Right lung (tissue), 5 donors: Measurements from ENCODE around the gene DLX4. TPM values are rescaled to one million over a fixed set of nuclear protein-coding genes. Genes with fewer than 3 reads are reported as not detected.
A peak's percentile ranks its signal among the peaks of the same experiment; 100 is the strongest.

ENCODE experiments used
- DNase-seq, 2 donors: peaks; one replicate each; pipeline ENCODE4 v3.0.0-alpha.2; 2013
- polyA plus RNA-seq, 5 donors: library from polyadenylated mRNA; unstranded; fragments of 120-200 nt; gene quantifications; one replicate each; pipeline versions ENCODE4 v1.2.1 to v1.2.3, GENCODE V29; 2013; ENCODE audit warnings: inconsistent platforms in 1 of 5, low replicate concordance in 1 of 5; ENCODE audit not compliant: insufficient read length in 5 of 5, insufficient read depth in 1 of 5

DLX4 gene
- polyA plus RNA-seq, 5 donors = 0.80 to 2.0 (median 1.4) TPM

GRCh38 chr17:49946208-49946607 lies 22.8 kb upstream of the DLX4 start:
- DNase-seq = no peak

- no peak for DNase-seq
Measured at GRCh38 chr17:49946964-49947584, 21.9 kb upstream of the DLX4 start.

GRCh38 chr17:49949634-49950033 lies 19.4 kb upstream of the DLX4 start:
- no peak for DNase-seq

DNA sequence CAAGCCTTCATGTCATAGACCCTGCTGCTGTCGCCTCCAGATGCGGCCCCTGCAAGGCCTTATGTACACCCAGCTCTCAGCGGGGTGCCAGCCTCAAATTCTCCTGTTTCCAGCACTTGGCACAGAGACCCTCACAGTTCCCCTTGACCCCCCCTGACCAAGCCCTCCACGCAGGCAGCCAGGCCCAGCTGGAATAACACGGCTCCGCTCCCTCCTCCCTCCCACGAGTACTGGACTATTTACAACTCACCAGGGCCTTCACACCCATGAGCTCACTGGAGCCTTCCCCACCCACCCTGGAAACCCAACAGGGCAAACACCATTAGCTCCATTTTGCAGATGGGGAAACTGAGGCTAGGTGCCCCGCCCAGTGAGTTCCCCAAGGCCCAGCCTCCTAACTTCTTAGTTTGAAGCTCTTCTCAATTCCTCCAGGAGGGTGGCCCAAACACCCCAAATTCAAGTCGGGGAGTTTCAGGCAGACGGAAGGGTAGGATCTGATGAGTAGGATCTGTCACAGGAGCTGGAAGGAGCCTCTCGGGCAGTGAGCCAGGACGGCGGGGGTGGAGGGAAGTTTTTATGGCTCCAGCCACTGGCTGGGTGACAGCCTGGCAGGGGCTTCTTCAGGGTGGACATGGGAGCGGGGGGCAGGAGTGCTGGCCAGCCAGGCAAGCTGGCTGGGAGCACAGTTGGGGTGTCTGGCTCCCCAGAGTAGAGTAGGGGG lies 17.5 kb upstream of the DLX4 start:
- DNase-seq = no peak

DNA sequence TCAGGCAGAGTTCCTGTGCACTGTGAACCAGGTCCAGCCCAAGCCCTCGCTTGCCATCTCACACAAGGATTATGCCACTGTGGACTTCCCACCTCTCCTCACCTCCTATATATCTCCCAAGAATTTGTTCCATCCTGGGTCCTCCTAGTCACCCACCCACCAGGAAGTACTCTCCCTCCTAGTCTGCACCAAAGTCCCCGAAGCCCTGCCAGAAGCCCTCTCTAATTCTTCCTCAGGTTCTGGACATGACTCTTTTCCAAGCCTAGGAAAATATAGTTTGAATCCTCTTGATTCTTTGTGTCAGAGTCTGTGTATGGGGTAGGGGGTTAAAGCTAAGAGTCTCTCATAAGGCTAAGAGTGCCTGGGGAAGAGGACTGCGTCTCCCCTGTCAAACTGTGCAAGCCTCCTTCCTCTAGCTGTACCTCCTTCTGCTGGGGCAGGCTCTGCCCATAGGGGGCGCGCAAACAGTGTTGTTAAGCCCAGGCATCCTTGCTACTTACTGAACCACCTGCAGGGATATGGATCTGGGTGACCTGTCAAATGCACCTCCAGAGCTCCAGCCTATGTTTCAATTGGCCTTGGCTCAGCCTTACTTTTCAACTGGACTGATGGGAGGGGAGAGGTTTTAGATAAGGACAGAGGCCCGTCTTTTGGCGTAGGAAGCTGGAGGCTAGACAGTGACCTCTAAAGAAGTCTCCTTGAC lies 16.6 kb upstream of the DLX4 start:
- DNase-seq = no peak

DNA sequence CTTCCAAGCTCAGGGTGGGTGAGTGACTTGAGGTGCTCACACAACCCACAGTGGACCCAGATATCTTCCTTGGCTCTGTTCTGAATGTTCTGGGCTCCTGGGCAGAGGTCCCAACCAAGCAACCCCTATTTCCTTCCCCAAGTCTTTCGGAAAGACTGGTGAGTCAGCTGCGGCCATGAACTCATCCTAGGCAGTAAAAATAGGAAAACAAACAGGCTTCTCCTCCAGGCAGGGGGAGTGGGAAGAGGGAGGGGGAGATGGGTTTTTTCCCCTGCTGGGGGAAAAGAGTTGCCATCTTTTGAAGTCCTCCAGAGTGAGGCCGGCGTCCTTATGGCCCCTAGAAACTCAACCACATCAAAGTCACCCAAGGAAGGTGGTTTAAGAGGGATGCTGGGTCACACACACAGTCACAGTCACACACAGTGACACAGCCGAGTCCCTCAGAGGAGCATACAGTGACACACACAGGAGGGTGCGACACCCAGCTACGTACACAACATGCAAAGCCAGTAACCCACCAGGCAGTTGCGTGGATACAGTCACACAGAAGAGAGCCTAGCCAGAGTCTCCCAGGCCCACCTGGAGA lies 16.0 kb upstream of the DLX4 start:
- no peak for DNase-seq

- DNase-seq = no peak
Measured at GRCh38 chr17:49955157-49955556, 13.8 kb upstream of the DLX4 start.

DNA sequence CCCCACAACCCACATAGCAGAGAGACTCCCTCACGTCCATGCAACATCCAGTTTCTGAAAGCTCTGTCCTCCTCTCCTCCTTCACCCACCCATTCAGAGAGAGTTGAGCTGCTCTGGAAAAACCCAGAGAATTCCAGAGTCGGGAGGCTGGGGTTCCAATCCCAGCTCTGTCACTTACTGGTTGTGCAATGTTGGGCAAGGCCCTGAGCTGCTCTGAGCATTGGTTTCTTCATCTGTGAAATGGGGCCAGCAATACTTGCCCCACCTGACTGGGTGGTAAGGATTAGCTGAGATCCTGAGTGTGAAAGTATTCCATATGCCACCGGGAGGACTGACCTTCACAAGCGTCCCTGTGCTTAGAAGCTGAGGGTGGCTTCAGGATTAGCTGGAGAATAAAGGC lies 12.2 kb upstream of the DLX4 start:
- no peak for DNase-seq

- no peak for DNase-seq
Measured at GRCh38 chr17:49957350-49957749, 11.6 kb upstream of the DLX4 start.

GRCh38 chr17:49958723-49959122 lies 10.3 kb upstream of the DLX4 start:
- no peak for DNase-seq

DNA sequence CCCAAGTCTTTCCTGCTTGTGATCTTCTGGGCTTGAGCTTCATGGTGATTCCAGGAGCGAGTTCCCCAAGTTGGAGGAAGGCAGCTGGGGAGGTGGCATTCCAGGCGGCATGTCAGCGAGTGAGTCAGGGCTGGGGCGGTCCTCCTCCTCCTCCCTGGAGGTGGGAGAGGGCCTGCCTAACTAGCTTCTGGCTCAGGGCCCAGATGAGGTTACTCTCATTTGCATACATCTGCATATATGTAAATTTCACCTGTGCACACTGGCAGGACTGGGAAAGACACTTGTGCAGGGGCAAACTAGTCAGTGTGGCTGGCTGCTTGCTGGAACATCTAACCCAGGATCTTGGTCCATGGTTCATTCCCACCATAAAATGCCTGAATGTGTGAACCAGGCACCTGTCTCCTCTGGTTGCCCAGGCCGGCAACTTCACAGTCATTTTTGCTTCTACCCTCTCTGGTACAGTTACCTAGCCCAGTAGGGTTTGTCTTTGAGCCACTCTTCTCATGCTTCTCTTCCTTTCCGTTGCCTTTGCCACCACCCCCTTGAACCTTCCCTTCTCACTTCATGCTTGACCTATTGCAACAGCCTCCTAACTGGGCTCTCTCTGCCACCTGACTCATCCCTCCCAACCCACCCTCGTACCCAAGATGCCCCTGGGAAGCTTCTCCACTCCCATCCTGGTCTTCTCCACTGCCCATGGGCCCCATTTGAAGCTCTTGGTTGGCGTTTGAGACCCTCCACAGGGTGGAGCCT lies 9.6 kb upstream of the DLX4 start:
- no peak for DNase-seq

GRCh38 chr17:49962599-49963308 lies 6.2 kb upstream of the DLX4 start:
- no peak for DNase-seq

- DNase-seq = no peak
Measured at GRCh38 chr17:49963309-49963625, 5.7 kb upstream of the DLX4 start.

DNA sequence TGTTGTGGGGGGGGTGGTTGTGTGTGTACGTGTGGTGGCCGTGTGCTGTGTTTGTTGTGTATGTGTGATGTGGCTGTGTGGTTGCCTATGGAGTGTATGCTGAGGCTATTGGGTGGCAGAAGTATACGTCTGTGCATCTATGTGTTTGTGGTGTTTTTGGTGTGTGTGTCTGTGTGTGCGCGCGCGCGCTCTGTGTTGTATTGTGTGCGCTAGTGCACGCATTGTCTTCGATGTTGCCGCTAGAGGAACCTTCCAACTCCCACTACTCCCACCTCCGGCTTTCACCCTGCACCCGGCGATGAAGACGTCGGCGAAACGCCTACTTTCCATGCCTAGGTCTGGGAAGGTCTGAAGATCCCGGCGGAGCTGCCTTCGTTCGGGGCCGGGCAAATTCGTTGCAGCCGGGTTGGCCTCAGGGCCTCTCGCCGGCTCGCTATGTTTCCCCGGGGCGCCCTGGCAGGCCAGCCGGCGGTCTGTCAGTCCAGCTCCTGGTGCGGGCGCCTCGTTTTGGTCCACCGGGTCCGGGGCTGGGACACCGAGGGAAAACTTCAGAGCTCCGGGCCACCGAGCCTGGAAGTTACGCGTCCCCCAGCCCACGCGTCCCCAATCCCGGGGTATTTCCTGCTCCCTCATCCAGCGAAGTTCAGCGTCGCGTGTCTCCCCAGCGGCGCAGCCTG lies 5.2 kb upstream of the DLX4 start:
- DNase-seq = peak in 1 of 2 donors; percentile 34

DNA sequence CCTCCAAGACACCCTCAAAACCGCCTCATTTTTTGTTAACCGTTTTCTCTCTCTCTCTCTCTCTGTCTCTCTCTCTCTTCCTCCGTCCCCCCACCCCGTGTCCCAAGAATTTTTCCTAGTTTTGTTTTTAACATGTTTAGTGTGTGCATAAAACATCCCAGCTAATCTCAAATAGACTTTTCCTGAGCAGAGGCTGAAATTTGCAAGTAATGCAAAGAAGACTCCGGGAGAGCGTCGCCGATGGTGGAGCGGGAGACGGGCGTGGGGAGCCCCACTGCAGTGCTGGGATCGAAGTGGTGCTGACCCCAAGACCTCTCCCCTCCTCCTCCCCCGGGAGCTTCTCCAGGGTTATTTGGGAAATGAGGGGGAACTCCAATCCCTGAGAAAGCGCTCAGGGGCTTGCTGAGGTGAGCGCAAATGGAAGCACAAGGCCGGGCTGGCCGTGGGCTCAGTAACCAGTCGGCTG lies 4.7 kb upstream of the DLX4 start:
- peak; percentile 20 to 31 for DNase-seq

DNA sequence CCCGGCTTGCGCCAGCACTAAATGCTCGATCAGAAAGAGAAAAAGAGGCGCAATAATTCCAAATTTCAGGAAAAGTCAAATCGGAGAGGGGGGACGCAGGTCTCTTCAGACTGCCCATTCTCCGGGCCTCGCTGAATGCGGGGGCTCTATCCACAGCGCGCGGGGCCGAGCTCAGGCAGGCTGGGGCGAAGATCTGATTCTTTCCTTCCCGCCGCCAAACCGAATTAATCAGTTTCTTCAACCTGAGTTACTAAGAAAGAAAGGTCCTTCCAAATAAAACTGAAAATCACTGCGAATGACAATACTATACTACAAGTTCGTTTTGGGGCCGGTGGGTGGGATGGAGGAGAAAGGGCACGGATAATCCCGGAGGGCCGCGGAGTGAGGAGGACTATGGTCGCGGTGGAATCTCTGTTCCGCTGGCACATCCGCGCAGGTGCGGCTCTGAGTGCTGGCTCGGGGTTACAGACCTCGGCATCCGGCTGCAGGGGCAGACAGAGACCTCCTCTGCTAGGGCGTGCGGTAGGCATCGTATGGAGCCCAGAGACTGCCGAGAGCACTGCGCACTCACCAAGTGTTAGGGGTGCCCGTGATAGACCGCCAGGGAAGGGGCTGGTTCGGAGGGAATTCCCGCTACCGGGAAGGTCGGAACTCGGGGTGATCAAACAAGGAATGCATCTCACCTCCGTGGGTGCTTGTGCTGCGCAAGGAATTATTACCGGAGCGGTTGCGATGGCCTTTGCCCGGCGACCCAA lies 4.0 kb upstream of the DLX4 start:
- DNase-seq = no peak

DNA sequence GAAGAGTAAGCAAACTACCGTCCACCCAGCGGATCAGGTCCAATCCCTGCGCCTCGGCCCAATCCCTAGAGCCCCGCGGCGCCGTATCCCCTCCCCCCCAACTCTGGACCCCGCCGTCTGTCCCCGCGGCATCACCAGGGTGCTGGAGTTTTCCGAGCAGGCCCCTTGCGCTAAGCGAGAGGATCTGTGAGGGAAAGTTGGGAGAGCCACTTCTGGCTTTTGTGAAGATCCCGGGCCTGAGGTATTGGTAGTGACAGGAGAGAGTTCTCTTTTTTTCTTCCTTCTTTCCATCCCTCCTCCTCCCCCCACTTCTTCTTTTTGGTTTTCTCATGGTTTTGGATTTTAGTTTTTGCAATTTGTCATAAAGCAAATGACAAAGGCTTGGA lies 3.5 kb upstream of the DLX4 start:
- DNase-seq = no peak

- no peak for DNase-seq
Measured at GRCh38 chr17:49966767-49967166, 2.2 kb upstream of the DLX4 start.

DNA sequence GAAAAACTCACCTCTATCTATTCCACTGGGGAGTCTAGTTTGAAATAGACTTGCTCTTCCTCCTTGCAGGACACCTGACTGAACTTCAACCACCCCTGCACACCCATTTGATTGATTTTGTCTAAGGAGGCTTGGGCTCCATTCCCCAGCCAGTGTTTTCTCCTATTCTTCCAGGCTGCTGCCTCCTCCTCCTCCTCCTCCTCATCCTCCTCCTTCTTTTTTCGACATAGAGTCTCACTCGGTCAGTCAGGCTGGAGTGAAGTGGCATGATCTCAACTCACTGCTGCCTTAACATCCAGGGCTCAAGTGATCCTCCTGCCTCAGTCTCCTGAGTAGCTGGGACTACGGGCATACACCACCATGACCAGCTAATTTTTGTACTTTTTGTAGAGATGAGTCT lies 1.8 kb upstream of the DLX4 start:
- no peak for DNase-seq
